SU-DHL-6 (cell line): ENCODE data around the gene NPAS3.

ENCODE experiments used
- CTCF ChIP-seq: fragments of 200-600 bp; sonication (generic); IDR thresholded peaks from one replicate; pipeline ENCODE4 v1.5.1; 2017; ENCODE audit warnings: antibody characterized with exemption, mild to moderate bottlenecking, low read length, moderate library complexity; ENCODE audit not compliant: insufficient read depth, poor library complexity, severe bottlenecking
- EZH2phosphoT487 ChIP-seq: fragments of 200-600 bp; sonication (generic), shearing (Covaris generic); conservative IDR thresholded peaks from 2 replicates; pipeline ENCODE4 v1.6.1; 2018; ENCODE audit warnings: mild to moderate bottlenecking, antibody characterized with exemption, low read length, moderate library complexity, mixed read lengths

GRCh38 chr14:33188880-33189279, 250.2 kb downstream of the NPAS3 start:
- TF ChIP-seq CTCF = no peak
- no peak for TF ChIP-seq EZH2phosphoT487
